ENCODE measurements around the gene AQP4. TPM values are rescaled to one million over a fixed set of nuclear protein-coding genes. Genes with fewer than 3 reads are reported as not detected.

AQP4 gene
- total and polyA plus RNA-seq, 2 donors (not counting 3 experiments of a cell fraction or from before 2014, with no cell fraction given): not detected

- TF ChIP-seq POLR2A (IDR thresholded peaks at IDR 0.05; ENCODE audit: low read depth, low read length) (no peak), FOS (IDR thresholded peaks at IDR 0.05; ENCODE audit: borderline replicate concordance, insufficient read depth, low read length) (no peak), EZH2 (IDR thresholded peaks at IDR 0.05; ENCODE audit: borderline replicate concordance, low read depth, low read length, severe bottlenecking) (no peak), POLR2AphosphoS5 (IDR thresholded peaks at IDR 0.05; ENCODE audit: insufficient read depth, low read depth, low read length) (no peak), CTCF (IDR thresholded peaks at IDR 0.05; ENCODE audit: extremely low read depth in 1 of 2, insufficient read depth in 1 of 2, low read depth in 1 of 2, low read length in 2 of 2) (no peak), JUN (IDR thresholded peaks at IDR 0.05; ENCODE audit: borderline replicate concordance, insufficient read depth, insufficient read length, low read depth) (no peak), GATA2 (IDR thresholded peaks at IDR 0.05; ENCODE audit: insufficient read depth, insufficient read length, low read depth, low read length) (no peak), MYC (IDR thresholded peaks at IDR 0.05; ENCODE audit: low read depth, low read length) (no peak)
- Histone ChIP-seq H3K4me1 (ENCODE audit: control insufficient read depth, extremely low read depth, insufficient read depth, low read length) (no peaks in the 10 kb centered on the region), H3K4me3 (replicated peaks in 1 of 3; ENCODE audit: insufficient read depth in 1 of 3, low read depth in 1 of 3, low read length in 3 of 3) (no peak overlapping the region), H4K20me1 (replicated peaks; ENCODE audit: control insufficient read depth, extremely low read depth, insufficient read depth, low read length) (no peaks in the 10 kb centered on the region), H3K27me3 (ENCODE audit: control insufficient read depth in 2 of 2, insufficient read depth in 2 of 2, low read length in 2 of 2) (peaks cover 0 to 2% of the 10 kb centered on the region in 2 experiments), H3K79me2 (ENCODE audit: control insufficient read depth, insufficient read depth, low read length) (no peaks in the 10 kb centered on the region), H3K9ac (replicated peaks; ENCODE audit: extremely low read depth, insufficient read depth, low read length) (no peak overlapping the region), H2AFZ (ENCODE audit: low read depth, low read length) (no peak overlapping the region), H3K9me3 (replicated peaks; ENCODE audit: control insufficient read depth, insufficient read depth, low read length) (peaks cover 2% of the 10 kb centered on the region), H3K36me3 (ENCODE audit: control insufficient read depth in 2 of 2, extremely low read depth in 1 of 2, insufficient read depth in 2 of 2, low read length in 2 of 2) (no peaks in the 10 kb centered on the region), H3K4me2 (ENCODE audit: insufficient read depth, low read length) (no peak overlapping the region), H3K27ac (ENCODE audit: insufficient read depth, low read depth, low read length) (no peak overlapping the region), H3K9me1 (replicated peaks; ENCODE audit: control insufficient read depth, extremely low read depth, insufficient read depth, low read length) (no peaks in the 10 kb centered on the region)
- intact Hi-C loops (cut with micrococcal nuclease): no loop called here
- dilution Hi-C loops (cut with MboI; ENCODE audit: extremely low pct_ligation_motif_present, low sequenced_read_pairs): no loop called here
- BruUV-seq (replicated peaks): no TSS peak
- ChIA-PET POLR2A (no interaction called here), CTCF (no interaction called here)
- FAIRE-seq (no peak), DNase-seq (ENCODE audit: low read depth, low spot score) (no peak)
These were observed 2.0 kb upstream of the AQP4 start for GRCh38 chr18:26867471-26867870.

Measured in endothelial cell of umbilical vein (primary cell).